GM19328 (cell line): ENCODE measurements around the gene SYNGR1.
"Not testable (repeated sequence)": the region's sequence is repeated elsewhere in the genome, so short reads cannot be mapped to it uniquely, and the experiment has no call there.

Source experiments
- ATAC-seq: cut with Tn5 transposase; IDR thresholded peaks from one replicate; pipeline ENCODE4 v1.9.1; 2021; ENCODE audit warnings: mild to moderate bottlenecking, moderate library complexity; ENCODE audit not compliant: unreplicated experiment

The SYNGR1 gene

DNA sequence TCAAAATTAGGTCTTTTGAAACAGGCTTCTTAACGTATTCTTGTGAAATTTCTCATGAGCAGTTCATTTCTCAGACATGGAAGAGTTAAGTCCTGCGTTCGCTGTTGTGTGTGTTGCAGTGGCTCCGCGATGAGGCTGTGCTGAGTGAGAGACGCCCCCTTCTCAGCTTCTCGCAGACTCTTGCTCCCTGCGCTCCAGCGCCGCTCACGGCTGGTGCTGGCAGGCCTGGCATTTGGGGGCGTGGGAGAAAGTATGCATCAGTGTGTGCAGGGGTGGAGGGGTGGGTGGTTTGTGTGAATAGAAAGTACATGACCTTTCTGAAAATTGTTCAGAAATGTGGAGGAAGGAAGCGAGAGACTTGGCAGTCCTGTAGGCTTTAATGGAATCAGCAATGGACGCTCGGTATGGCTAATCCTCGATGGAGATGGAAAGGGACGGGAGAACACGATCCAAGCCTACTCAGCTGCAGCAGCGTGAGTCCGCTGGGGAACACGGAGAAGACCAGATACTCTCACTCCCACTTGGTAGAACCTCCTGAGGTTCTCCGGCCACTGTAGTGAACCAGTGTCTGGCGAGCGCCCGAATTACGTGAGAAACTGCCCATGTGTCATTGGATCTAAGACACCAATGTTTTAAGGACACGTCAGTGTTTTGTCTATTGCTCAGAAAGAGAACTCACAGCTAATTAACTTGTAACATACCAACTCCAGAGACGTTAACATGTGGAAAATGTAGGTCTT, 55.7 kb downstream of the SYNGR1 start:
- no peak for ATAC-seq

GRCh38 chr22:39408173-39408572, 58.4 kb downstream of the SYNGR1 start:
- no peak for ATAC-seq

- no peak for ATAC-seq
These were observed 59.0 kb downstream of the SYNGR1 start for GRCh38 chr22:39408807-39409206.

DNA sequence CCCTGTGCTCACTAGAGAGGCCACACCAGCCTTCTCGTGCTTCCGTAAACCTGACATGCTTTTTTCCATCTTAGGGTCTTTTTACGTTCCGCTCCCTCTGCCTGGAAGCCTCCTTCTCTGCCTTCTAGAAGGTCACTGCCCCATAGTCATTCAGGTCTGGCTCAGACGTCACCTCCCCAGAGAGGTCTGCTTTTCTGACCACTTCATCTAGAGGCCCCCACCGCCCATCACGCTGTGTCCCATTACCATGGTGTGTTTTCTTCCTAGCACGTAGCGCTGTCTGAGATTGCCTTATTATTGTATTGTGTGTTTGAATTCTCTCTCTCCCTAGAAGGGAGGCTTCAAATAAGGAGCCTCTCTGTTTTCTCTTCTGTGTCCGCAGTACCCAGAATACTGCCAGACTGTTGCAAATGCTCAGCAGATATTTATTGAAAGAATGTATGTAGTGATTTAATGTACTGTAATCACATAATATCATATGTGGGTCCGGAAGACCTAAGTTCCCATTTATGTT, 59.8 kb downstream of the SYNGR1 start:
- no peak for ATAC-seq

DNA sequence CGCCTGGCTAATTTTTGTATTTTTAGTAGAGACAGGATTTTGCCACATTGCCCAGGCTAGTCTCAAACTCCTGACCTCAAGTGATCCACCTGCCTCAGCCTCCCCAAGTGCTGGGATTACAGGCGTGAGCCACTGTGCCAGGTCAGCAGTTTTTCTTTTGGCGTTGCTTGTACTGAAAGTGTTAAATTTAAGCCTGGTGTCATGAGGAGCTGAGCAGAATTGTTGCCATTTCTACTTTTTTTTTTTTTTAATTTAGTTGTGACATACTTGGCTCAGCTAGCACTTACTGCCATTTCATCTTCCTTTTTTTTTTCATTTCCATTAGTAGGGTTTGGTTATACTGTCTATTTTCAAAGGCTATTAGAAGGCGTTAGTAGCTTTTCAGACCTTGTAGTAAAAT, 60.5 kb downstream of the SYNGR1 start:
- ATAC-seq, result no peak

- not testable (repeated sequence) for ATAC-seq
These were observed 62.1 kb downstream of the SYNGR1 start for GRCh38 chr22:39411828-39412365.

- not testable (repeated sequence) for ATAC-seq
These were observed 63.4 kb downstream of the SYNGR1 start for GRCh38 chr22:39413204-39413603.

DNA sequence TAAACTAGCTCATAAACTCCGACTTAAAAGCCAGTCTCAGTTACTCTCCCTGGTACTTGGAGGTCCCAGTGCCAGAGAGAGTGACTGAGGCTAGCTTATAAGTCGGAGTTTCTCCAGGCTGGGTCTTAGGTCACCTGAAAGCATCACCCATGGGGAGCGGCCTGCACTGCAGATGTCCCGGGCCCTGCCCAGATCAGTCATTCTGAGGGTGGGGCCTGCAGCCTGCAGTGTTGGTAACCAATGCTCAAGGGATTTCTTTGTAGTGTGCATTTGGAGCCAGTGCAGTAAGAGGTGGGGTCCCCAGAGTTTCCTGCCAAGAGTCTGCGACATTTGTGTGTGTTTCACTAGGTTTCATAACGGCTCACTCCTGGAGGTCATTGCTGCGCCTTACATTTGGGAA, 64.6 kb downstream of the SYNGR1 start:
- ATAC-seq, result no peak

DNA sequence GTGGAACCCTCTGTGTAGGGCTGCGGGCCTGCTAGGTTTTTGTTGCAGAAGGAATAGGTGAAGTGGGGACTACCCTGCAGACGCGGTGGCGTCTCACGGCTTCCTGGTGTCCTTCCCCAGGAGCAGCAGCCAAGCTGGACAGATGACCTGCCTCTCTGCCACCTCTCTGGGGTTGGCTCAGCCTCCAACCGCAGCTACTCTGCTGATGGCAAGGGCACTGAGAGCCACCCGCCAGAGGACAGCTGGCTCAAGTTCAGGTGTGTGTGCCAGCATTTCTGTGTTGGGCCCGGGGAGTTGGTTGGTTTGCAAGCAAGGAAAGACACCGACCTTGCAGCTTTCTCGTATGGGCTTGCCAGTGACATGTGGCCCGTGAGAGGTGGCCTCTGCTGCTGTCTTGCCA, 65.1 kb downstream of the SYNGR1 start:
- ATAC-seq, result no peak

GRCh38 chr22:39415506-39415905, 65.7 kb downstream of the SYNGR1 start:
- ATAC-seq, result no peak

GRCh38 chr22:39416319-39416718, 66.5 kb downstream of the SYNGR1 start:
- ATAC-seq, result no peak

DNA sequence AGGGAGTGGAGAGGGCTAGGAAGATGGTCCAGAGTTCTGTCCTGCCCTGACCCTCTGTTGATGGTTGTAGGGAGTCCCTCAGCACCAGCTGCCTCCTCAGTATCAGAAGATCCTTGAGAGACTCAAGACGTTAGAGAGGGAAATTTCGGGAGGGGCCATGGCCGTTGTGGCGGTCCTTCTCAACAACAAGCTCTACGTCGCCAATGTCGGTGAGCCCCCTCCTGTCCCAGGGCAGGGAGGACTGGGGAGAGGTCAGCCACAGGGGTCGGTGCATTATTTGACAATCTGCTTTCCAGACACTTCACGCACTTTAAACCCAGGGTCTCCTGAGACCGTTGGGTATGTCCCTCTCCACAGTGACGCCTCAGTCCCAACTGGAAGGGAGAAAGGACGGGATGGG, 67.8 kb downstream of the SYNGR1 start:
- no peak for ATAC-seq

- ATAC-seq, result no peak
These were observed 68.9 kb downstream of the SYNGR1 start for GRCh38 chr22:39418696-39419095.

DNA sequence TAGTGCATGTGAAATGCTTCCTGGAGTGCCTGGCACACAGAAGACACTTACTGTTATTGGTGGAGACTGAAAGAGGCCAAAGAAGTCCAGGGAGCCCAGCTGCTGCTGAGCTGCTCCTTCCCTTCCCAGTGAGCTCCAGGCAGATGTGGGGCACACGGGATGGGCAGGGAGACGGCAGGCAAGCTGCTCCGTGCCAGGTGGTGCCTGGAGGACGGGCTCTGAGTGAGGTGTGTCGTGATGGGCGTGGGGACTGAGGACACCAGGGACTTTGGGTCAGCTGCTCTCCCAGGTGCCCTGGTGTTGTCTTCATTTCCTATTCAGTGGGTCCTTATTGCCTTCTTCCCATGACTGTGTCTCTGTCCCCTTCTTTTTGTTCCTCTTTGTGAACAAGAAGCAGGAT, 69.3 kb downstream of the SYNGR1 start:
- ATAC-seq, result no peak

- ATAC-seq, result no peak
These were observed 70.1 kb downstream of the SYNGR1 start for GRCh38 chr22:39419911-39420310.

GRCh38 chr22:39421691-39422090, 71.9 kb downstream of the SYNGR1 start:
- no peak for ATAC-seq

DNA sequence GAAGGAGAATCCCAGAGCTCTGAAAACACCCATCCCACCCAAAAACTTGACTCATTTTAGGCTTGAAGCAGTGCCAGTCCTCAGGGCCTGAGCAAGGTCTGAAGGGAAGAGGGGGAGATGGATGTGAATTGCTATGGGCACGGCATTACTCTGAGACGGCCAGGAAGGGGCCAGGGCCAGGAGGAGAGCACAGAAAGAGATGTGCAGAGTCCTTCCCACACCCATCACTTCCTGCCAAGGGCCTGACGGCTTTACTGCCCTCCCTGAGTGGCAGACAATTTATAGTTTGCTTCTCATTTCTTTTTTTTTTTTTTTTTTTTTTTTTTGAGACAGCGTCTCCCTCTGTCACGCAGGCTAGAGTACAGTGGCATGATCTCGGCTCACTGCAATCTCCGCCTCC, 72.3 kb downstream of the SYNGR1 start:
- no peak for ATAC-seq

DNA sequence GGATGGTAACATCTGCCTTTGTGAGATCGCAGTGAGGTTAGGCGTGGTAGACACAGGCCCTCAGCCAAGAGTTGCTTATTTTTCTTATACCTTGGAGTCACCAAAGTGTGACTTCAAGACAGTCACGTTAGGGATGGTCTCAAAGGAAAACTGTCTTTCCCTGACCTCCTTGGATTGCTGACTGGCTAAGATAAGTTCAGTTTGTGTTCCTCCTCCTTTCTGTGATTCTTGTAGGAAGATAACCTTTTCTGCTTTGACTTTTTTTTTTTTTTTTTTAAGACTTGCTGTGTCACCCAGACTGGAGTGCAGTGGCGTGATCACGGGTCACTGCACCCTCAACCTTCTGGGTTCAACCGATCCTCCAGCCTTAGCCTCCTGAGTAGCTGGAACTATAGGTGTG, 72.9 kb downstream of the SYNGR1 start:
- ATAC-seq, result no peak

DNA sequence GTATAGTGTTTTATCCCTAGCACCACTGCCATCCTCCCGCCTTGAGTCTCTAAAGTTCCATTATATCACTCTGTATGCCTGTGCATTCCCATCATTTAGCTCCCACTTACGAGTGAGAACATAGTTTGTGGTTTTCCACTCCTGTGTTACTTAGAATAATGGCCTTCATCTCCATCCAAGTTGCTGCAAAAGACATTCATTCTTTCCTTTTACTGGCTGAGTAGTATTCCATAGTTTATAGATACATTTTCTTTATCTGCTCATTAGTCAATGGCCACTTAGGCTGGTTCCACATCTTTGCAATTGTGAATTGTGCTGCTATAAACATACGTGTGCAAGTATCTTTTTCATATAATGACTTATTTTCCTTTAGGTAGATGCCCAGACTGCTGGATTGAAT, 74.2 kb downstream of the SYNGR1 start:
- no peak for ATAC-seq

- ATAC-seq, result no peak
These were observed 76.7 kb downstream of the SYNGR1 start for GRCh38 chr22:39426380-39427043.

DNA sequence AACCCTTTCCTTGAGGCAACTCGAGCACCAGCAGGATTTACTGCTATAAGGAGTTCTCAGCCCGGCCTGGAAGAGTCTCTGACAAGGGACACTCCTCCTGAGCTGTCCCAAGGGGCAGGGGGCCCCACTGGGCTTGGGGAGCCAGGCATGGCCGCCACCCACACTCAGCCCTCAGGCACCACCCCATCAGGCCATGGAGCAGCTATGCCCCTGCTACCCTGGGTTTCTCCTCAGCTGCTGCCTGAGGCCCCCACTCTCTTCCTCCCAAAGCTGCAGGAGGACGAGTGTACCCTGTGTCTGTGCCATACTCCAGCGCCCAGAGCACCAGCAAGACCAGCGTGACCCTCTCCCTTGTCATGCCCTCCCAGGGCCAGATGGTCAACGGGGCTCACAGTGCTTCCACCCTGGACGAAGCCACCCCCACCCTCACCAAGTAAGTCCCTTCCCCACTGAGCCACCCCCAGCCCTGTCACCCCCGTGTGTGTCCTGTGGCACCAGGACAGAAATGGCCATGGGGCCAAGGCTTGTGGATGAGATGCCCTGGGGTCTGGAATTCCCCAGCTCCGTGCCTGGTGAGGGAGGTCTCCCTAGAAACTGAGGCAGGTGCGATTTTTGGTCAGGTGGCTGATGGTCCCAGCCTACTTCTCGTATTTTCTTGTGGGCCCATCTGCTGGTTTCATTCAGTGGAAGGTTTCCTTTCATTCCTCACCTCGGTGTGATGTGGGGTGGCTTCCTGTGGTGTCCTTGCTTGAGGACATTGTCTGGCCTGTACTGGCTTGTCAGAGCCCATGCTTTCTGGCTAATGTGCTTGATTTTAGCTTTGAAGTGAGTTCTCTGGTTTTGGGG, 78.2 kb downstream of the SYNGR1 start:
- ATAC-seq, result no peak
